GM21381 (cell line): Measurements from ENCODE around the gene CCDC152.
"Not testable (repeated sequence)": the region's sequence is repeated elsewhere in the genome, so short reads cannot be mapped to it uniquely, and the experiment has no call there.

Experiments used
- ATAC-seq: cut with Tn5 transposase; IDR thresholded peaks from one replicate; pipeline ENCODE4 v1.9.1; 2021; ENCODE audit warnings: mild to moderate bottlenecking, moderate library complexity; ENCODE audit not compliant: unreplicated experiment

Gene CCDC152, protein sequence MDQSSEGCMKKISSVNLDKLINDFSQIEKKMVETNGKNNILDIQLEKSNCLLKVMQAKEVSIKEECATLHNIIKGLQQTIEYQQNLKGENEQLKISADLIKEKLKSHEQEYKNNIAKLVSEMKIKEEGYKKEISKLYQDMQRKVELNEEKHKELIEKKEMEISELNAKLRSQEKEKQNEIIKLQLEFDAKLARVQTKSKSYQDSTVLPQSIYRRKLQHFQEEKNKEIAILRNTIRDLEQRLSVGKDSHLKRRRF

DNA sequence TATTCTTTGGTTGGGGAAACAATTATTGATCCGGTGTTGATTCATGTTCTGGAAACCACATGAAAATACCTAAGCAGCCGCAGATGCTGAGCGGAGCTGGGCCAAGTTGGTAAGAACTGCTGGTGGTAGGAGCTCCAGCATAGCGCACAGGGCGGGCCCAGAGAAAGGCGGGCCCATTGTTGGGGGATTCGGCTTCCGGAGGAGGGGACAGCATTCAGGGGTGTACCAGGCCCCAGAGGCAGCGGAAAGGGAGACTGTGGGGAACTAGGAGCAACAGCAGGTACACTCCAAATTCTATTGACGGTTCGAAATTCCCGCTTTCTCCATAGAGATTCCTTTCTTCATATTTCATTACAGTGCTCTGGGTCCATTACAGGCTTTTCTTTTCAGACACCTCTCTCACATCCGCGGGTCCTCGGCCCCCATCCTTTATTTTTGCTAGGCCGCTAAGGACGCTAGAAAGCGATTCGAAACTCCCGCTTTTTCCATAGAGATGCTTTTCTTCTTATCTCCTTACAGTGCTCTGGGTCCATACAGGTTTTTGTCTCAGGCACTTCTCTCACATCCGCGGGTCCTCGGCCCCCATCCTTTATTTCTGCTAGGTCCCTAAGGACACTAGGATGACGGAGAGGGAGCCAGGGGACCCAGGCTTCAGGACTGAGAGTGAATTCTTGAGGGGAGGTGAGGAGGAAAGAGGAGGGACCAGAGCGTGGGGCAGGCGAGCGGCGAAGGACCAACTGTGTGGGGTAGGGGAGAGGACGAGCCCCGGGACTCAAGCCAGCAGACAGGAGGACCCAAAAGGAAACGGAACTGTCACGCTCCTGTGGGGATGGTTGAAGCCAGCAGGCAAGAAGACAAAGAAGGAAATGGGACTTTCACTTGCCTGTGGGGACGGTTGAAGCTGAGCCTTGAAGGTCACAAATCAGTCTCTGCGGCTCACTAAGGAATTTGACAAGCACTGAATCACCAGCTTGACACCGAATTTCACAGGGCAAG is at the start of gene CCDC152:
CCDC152 (plus strand) TSS at position 213 of the 996 bp plus-strand sequence. CDS start 2,304 bp downstream, outside the sequence.
- peak; percentile 71 for ATAC-seq

DNA sequence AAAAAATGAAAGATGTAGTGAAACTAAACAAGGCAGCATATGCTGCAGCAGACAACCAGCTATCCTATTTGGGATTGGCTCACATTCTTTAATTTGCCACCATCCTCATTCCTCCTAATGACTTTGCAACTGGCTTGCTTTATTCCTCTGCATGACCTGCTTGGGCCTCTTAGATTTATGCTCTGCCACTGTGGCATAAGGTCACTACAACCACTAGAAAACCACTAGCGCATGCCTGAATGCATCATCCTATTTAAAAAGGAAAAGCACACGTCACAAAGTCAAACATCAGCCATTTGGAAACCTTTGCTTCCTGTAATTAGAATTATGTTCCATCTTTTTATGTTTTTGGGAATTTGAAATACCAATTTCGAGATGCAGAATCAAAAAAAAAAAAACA is 40.8 kb upstream of the CCDC152 start:
- ATAC-seq: no peak

DNA sequence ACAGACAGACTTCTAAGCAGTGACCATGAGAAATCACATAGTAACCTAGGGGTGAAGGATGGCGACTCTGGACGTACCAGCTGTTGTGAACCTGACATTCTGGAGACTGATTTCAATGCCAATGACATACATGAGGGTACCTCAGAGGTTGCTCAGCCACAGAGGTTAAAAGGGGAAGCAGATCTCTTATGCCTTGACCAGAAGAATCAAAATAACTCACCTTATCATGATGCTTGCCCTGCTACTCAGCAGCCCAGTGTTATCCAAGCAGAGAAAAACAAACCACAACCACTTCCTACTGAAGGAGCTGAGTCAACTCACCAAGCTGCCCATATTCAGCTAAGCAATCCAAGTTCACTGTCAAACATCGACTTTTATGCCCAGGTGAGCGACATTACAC is 38.0 kb upstream of the CCDC152 start:
- peak; percentile 80 for ATAC-seq

DNA sequence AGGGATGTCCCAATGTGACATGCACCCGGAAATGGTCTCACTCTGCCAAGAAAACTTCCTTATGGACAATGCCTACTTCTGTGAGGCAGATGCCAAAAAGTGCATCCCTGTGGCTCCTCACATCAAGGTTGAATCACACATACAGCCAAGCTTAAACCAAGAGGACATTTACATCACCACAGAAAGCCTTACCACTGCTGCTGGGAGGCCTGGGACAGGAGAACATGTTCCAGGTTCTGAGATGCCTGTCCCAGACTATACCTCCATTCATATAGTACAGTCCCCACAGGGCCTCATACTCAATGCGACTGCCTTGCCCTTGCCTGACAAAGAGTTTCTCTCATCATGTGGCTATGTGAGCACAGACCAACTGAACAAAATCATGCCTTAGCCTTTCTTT is 37.6 kb upstream of the CCDC152 start:
- ATAC-seq: no peak

DNA sequence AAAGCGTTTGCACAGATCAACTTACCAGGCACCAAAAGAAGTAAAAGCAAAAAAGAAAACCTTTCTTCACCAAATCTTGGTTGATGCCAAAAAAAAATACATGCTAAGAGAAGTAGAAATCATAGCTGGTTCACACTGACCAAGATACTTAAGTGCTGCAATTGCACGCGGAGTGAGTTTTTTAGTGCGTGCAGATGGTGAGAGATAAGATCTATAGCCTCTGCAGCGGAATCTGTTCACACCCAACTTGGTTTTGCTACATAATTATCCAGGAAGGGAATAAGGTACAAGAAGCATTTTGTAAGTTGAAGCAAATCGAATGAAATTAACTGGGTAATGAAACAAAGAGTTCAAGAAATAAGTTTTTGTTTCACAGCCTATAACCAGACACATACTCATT is 36.4 kb upstream of the CCDC152 start:
- ATAC-seq: no peak

DNA sequence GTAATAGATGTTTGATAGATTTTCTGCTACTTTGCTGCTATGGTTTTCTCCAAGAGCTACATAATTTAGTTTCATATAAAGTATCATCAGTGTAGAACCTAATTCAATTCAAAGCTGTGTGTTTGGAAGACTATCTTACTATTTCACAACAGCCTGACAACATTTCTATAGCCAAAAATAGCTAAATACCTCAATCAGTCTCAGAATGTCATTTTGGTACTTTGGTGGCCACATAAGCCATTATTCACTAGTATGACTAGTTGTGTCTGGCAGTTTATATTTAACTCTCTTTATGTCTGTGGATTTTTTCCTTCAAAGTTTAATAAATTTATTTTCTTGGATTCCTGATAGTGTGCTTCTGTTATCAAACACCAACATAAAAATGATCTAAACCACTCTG is 35.1 kb upstream of the CCDC152 start:
- no peak for ATAC-seq

DNA sequence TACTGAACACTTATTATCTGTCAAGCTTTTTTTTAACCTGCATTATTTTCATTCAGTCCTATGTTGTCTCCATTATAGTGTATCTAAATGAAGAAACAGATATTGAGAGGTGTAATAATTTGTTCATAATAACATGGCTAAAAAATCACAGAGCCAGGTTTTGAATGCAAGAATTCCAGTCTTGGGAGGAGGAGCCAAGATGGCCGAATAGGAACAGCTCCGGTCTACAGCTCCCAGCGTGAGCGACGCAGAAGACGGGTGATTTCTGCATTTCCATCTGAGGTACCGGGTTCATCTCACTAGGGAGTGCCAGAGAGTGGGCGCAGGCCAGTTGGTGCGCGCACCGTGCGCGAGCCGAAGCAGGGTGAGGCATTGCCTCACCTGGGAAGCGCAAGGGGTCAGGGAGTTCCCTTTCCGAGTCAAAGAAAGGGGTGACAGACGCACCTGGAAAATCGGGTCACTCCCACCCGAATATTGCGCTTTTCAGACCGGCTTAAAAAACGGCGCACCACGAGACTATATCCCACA is 22.0 kb upstream of the CCDC152 start:
- not testable (repeated sequence) for ATAC-seq

DNA sequence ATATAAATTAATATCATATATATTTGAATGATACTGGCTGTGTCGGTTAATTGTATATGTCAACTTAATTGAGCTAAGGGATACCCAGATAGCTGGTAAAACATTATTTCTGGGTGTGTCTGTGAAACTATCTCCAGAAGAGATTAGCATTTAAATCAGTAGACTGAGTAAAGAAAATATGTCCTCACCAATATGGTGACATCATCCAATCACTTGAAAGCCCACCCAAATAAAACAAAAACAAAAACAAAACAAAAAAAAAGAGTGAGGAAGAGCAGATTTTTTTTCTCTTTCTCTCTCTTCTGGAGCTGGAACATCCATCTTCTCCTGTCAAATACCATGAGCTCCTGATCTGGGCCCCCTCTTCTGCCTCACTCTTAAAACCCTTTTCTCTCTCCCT is 15.7 kb upstream of the CCDC152 start:
- no peak for ATAC-seq

DNA sequence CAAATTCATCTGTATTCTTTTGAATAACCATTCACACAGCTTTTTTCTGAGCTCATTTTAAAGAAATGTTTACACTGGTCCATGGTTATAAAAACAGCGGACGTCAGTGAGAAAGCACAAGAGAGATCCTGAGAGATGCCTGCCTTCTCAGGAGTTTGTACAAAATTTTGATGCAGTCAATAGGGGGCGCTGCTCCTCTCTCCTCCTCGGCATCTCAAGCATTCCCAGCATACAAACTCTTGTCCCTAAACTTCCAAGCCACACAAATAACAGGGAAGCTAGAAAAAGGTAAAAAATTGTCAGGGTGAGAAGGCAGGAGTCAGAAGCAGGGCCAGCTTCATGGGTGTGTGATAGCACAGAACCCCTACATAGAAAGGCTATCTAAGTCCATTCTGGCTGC is 11.2 kb upstream of the CCDC152 start:
- no peak for ATAC-seq

DNA sequence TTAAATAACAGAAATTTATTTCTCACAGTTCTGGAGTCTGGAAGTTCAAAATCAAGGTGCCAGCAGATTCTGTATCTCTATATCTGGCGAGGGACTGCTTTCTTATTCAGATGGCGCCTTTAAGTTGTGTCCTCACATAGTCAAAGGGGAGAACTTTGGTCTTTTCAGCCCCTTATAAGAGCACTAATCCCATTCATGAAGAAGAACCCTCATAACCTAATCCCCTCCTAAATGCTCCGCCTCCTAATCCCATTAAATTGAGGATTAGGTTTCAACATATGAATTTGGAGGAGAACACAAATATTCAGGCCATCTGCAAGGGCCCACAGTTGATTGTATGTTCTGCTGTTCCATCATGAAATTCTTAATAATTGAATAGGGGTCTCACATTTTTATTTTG is 10.8 kb upstream of the CCDC152 start:
- no peak for ATAC-seq

DNA sequence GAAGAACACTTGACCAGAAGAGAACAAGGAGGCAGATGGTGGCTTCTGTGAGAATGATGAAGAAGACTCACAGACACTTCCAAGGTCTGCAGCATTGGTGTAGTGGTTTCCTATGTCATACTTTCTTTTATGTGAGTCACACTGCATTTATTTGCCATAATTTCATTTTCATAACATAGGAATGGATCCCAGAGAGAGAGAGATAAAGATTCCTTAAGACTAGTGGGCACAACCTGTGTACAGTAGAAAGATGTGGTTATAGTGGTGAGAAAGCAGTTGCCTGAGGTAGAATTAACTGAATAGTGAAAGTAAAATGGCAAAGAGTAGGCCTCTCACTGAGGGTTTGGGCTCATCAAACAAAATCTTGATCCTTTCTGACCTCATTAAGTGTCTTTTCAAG is 7.6 kb upstream of the CCDC152 start:
- no peak for ATAC-seq

DNA sequence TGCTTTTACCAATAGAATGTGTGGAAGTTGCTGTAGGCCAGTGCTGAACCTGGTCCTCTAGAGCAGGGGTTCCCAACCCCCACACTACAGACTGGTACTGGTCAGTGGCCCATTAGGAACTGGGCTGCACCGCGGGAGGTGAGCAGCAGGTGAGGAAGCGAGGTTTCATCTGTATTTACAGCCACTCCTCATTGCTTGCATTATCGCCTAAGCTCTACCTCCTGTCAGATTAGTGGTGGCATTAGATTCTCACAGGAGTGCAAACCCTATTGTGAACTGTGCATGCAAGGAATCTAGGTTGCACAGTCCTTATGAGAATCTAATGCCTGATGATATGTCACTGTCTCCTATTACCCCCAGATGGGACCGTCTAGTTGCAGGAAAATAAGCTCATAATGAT is 6.1 kb upstream of the CCDC152 start:
- no peak for ATAC-seq

DNA sequence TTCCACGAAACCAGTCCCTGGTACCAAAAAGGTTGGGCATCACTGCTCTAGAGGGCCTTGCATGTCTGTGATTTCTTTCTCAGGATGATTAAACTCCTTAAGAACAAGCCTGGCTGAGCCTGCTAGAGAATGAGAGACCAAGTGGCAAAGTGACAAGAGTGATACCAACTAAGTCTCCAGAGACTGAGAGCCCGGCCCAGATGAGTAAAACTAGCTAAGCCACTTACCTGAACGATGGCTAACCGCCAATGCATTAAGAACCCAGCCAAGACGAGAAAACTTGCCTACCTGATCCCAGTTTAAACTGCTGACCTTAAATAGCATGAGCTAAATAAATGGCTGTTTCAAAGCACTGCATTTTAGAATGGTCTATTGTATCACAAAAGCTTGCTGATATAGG is 5.6 kb upstream of the CCDC152 start:
- ATAC-seq: no peak

DNA sequence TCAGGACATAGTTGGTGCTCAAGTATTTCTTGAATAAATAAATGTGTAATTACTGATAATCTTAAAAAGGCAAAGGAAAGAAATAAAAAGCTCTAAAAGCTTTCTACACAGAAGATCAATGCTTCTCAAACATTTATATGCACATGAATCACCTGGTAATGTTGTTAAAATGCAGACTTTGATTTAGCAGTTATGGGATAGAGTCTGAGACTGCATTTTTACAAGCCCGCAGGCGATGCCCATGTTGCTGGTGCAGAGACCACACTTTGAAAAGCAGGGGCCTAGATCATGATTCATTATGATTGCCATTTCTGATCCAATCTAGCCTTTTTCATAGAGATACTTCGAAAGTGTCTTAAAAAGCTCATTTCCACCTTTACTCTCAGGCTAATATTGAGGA is 3.5 kb upstream of the CCDC152 start:
- ATAC-seq: no peak

DNA sequence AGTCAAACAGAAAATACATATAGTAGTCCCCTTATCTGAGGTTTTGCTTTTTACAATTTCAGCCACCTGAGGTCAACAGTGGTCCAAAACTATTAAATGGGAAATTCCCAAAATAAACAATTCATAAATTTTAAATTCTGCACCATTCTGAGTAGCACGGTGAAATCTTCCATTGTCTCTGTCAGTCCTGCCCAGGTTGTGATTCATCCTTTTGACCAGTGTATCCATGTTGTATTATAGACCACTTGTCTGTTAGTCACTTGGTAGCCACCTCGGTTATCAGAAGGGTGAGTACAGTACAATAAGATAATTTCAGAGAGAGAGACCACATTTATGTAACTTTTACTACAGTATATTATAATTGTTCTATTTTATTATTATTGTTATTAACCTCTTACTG is 2.8 kb downstream of the CCDC152 start:
- no peak for ATAC-seq

DNA sequence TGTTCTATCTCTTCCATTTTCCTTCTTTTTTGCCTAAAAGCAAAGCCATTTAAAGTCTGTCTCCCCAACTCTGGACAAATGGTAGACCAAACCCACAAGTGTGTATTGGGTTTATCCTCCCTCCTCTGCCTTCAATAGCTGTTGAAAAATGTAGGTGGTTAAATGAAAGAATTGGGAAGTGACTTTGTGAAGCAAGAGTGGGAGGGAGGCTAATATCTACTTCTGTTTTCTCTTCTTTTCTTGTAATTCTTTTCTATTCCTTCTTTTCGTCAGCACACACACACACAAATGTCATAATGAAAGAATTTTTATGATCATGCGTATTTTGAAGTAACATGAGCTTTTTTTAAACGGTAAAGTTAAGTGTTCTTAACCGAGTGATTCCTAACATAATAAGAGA is 3.8 kb downstream of the CCDC152 start:
- ATAC-seq: no peak

DNA sequence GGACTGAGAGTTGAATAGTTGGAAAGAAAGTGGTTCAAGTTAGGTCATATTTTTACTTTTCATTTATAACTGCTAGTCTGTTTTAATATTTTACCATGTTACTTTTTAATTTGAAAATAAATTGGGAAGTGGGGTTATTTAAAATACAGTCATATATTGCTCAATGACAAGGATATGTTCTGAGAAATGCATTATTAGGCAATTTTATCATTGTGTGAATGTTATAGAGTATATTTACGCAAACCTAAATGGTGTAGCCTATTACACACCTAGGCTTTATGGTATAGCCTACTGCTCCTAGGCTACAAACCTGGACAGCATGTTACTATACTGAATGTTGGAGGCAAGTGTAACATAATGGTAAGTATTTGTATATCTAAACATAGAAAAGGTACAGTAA is 5.2 kb downstream of the CCDC152 start:
- ATAC-seq: no peak

DNA sequence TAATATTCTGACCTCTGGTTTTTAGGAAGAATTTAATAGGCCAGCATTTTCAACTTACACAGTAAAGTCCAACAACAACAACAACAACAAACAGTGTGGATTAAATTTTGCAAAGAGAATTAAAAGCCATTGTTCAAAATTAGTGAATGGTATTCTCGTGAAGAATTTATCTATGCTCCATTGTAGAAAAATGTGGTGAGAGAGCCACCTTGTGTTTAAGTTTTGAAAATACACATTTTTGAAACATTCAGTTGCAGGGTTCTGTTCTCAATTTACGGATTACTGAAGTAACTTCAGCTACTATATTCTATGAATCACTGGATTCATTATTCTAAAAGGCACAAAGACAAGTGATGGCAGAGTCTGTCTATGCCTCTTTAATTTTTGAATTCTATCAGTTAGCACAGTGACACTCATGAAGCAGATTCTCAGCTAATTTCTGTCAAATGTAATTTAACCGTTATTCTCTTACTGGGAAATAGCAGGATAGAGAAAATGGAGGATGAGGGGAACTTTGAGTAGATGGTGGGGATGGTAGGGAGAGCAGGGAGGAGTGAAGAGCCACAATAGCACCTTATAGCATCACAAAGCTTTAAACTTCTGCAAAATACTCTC is 11.0 kb downstream of the CCDC152 start:
- no peak for ATAC-seq

DNA sequence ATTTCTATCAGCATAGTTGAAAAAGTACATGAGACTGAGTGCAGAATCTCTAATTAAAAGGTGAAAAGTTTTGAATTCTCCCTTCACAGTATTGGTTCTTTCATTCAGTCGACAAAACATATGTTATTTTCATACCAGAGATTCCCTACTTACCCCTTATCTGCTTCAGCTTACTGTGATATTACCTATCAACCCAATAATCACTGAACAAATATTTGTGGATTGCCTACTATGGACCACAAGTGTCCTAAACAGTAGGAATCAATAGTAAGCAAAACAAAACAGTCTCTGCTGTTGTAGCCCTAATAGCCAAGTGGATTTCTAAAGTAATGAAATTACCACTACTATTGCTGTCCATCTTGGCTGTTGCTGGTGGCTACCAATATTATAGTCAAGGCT is 11.5 kb downstream of the CCDC152 start:
- no peak for ATAC-seq

DNA sequence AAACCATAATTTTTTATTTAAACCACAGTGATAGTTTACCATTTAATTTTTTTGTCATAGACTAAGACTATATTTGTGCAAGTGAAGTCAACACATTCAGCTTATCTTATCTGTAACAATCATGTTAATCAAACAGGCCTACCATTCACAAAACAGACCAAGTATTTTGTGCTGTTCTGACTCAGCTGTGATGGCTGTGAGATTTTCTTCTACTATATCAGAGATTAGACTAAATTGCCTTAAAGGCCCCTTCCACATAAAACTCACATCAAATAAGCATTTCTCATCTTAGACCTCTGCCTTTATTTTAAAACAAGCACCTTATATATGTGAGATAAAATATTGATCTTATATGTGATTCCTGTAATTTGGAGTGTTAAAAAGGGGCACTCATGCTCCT is 13.4 kb downstream of the CCDC152 start:
- ATAC-seq: no peak

DNA sequence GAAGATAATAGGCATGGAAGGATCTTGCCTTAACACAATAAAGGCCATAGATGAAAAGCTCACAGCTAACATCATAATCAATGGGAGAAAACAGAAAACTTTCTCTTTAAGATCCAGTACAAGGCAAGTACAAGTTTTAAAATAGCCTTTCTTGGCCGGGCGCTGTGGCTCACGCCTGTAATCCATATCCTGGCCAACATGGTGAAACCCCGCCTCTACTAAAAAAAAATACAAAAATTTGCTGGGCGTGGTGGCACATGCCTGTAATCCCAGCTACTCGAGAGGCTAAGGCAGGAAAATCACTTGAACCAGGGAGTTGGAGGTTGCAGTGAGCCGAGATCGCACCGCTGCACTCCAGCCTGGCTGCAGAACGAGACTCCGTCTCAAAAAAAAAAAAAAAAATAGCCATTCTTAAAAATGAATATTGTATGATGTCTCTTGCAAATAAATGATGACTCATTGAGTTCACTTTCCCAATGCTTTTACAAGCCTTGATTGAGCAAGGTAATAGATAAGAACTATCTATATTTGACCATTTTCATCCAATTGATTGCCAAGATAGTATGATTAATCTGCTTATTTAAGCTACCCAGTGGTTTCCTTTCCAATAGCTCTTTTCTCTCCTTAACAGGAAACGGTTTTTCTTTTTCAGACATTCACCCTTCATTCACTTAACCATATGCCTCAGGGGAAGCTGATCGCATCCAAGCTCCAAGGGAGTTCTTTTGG is 15.8 kb downstream of the CCDC152 start:
- no peak for ATAC-seq
